Measurements from ENCODE around the gene UBR4.
"Not testable (repeated sequence)": the region's sequence is repeated elsewhere in the genome, so short reads cannot be mapped to it uniquely, and the experiment has no call there.

UBR4 gene

DNA sequence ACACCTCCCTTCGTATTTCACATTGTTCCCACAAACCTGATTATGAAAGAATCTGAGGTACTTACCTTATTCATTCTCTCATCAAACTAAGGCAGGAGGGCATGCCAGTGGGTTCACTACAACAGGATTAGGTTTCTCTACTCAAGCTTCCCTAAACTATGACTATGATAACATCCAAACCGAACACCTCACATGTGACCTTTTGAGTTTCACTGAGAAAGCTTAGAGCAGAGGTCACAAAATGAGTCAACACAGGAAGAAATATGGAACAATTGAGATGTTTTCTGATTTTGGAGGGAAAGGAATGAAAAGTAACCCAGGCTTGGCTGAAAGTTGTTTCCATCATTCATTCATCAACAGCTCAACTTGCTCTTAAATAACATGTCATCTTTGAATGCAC lies 24.1 kb downstream of the UBR4 start:
- DNase-seq, result no peak

- DNase-seq, result no peak
These were observed 27.8 kb downstream of the UBR4 start for GRCh38 chr1:19182223-19182622.

- DNase-seq, result not testable (repeated sequence)
These were observed 29.8 kb downstream of the UBR4 start for GRCh38 chr1:19180265-19180657.

GRCh38 chr1:19179597-19180264 lies 30.3 kb downstream of the UBR4 start:
- peak; percentile 30 to 40 for DNase-seq

DNA sequence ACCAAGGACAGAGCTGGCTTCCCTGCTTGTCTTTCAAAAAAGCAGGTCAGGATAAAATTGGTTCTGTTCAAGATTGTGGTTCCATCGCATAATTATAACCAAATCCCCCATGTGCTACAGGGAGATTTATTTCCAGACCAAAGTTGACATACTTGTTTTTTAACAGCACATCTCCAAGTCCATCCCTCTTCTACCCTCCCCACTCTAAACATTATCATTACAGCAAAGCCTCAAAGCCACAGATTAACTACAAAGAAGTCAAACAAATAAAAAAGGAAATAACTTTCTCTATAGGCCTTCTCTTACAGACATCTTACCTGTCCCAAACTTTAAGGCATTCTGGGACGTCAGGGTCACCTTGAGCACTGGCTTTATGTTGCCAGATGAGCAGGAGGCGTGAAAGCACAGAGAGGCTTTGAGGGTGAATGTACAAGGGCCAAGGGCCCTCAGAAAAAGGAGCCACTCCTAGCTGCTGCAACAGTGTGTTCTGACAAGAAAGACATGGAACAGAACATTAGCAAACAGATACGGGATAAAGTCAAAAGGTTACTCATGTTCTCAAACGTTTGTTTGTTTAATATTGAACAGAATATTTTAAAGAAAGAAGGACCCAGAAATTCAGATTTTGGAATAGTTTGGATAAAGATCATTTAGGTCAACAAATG lies 31.2 kb downstream of the UBR4 start:
- DNase-seq, result no peak

- no peak for DNase-seq
These were observed 32.3 kb downstream of the UBR4 start for GRCh38 chr1:19177811-19178210.

DNA sequence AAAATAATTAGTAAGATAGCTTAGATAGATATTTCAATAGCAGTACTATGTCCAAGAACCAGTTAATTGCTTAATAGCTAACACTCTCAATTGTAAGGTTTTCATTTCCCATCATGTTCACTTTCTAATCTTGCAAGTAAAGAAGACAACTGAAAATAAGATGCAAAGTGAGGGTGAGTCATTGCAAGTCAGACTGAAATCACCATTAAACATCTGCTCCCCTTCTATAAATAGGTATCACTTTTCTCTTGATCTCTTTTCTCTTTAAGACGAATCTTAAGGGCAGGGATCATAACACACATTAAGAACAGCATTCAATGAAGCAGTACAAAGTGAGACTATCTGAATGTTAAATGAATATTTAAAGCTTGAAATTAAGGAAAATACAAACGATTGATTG lies 40.4 kb downstream of the UBR4 start:
- DNase-seq, result no peak

- no peak for DNase-seq
These were observed 42.9 kb downstream of the UBR4 start for GRCh38 chr1:19167140-19167539.

GRCh38 chr1:19166066-19166465 lies 44.0 kb downstream of the UBR4 start:
- DNase-seq, result no peak

DNA sequence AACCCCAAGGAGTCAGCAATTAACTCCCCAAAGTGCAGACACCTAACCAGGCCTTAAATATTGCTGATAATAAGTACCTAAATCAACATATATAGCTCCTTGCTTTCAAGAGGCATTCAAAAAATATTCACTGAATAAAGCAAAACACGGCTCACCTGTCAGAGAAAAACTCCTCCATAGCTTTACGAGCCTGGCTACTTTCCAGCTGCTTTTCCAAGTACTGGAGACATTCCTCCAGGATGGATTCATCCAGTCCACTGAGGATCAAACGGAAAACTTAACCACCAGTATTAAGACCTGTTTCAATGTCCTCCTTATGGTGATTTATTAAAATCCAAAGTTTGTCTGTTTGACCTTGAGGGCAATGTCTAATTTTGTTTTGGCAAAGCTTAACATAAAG lies 44.6 kb downstream of the UBR4 start:
- no peak for DNase-seq

DNA sequence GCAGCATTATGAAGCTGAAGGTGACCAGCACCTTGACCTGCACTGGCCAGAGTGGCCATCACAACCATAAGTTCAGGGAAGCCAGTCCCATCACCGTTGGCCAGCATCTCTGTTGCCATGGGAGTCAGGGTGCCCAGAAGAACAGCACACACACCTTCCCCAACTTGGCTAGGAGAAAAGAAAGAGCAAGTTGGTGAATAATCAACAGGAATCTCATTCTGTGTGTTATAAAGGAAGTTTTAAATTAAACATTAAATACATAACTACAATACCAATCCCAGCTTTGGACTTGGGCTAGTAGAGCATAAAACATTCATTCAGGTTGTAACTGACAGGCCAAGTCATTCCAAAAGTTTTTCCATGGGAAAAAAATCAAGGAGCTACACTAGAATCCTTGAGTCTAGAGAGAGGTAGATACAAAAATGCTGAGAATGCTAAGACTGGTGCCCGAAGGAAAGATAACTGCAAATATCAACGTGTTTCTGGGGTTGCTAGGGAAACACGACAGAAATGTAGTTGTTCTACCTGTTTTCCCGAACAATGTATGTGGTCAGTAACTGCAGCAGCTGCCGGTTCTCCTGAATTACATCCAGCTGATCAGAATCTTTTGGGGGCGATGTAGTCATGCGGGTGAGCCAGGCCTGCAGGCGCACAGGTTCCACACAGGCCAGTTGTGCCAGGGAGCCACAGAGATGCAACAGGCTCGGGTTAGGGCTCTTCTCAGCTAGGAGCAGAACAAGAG lies 45.6 kb downstream of the UBR4 start:
- no peak for DNase-seq

- no peak for DNase-seq
These were observed 46.8 kb downstream of the UBR4 start for GRCh38 chr1:19163261-19163660.

- DNase-seq, result no peak
These were observed 49.2 kb downstream of the UBR4 start for GRCh38 chr1:19160831-19161230.

DNA sequence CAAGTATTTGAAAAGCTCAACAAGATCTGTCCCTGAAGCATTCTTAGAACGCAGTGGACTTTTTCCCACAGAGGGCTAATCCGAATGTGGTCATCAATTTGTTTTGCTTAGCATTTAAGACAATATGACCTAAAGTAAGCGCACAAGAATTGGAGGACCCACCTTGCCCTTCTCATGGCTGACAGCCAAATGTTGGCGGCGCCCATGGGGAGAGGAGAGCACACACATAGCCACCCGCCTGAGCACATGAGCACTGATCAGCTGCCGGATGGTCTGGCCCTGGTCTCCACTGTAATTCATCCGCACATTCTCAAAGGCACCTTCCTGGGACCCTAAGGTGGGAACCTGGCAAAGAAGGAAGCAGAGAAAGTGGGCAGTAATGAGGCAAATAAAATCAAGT lies 52.4 kb downstream of the UBR4 start:
- DNase-seq, result no peak

- no peak for DNase-seq
These were observed 53.4 kb downstream of the UBR4 start for GRCh38 chr1:19156676-19157075.

- DNase-seq, result no peak
These were observed 55.2 kb downstream of the UBR4 start for GRCh38 chr1:19154876-19155275.

GRCh38 chr1:19153169-19153568 lies 56.9 kb downstream of the UBR4 start:
- DNase-seq, result no peak

GRCh38 chr1:19151537-19151936 lies 58.5 kb downstream of the UBR4 start:
- DNase-seq, result no peak

- no peak for DNase-seq
These were observed 60.3 kb downstream of the UBR4 start for GRCh38 chr1:19149736-19150135.

DNA sequence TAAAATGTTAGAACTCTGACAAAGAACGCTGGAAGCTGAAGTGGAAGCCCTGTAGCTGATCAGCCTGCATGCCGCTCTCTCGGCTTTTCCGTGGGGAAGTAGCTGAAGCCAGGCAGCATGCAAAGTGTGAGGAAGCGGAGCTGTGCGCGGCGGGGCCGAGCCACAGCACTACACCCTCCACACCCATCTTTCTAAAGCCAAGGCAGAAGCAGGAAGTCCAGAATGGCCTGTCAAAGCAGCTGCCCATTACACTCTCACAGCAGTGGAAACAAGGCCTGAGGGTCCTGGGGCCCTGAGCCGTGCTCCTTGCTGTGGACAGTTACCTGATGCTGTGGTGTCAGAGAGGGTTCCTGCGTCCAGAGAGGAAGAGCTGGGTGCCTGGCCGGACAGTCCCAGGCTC lies 69.6 kb downstream of the UBR4 start:
- DNase-seq, result no peak

GRCh38 chr1:19139711-19140110 lies 70.4 kb downstream of the UBR4 start:
- DNase-seq, result no peak

DNA sequence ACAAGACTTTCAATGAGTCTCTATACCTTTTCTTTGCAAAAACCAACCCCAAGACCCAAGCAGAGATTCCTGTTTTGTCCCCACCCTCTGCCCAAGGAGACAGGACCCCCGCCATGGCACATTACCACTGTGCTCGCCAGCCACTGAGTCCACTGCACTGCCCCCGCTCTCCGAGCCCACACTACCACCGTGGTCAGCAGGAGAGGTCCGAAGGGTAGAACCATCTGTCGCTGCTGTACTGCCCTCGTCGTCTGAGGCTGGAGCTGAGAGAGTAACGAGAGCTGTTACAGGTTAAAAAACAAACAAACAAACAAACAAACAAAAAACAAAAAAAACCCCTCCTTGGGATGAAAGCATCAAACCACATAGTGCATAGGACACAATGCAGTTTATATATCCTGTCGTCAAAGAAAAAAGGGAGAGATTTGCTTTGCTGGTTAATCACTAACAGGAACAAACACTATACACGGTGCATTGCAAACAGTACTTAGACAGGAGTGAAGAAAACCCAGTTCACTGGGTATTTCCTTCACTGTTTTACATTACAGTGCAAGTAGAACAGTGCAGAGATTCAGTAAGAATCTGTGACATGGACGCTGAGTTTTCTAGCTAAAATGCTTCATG lies 71.0 kb downstream of the UBR4 start:
- DNase-seq, result no peak

DNA sequence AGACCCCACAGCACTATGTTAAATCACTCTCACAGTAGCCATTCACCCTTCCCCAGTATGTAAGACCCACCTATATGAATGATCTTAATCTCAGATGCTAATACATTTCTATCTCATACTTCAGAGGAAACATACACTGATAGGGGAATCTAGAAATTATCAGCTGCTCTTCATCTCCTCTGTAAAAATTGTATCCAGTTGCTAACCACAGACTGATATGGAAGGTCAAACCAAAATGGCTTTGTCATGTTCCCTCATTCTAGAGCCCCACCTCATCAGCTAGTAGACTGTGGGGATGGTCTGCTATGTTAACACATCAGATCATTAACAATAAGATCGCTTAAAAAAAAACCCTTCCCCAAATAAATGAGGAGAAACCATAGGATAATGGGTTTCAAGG lies 71.7 kb downstream of the UBR4 start:
- no peak for DNase-seq

DNA sequence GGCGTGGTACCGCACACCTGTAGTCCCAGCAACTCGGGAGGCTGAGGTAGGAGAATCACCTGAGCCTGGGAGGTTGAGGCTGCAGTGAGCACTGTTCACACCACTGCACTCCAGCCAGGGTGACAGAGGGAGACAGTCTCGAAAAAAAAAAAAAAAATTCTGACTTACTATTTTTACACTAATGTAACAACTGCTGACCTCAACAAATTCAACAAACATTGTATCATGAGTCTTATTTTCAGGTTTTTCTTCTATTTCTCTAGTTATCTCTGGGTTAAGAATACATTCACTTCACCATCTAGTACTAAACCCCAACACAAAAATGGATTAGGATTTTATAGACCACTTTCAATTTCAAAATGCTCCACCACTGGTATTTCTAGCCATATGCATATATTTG lies 72.9 kb downstream of the UBR4 start:
- no peak for DNase-seq

Measured in CD4-positive, alpha-beta T cell treated with Interleukin-4 for 1 hour (primary cell).